Panc1 (cell line): ENCODE results near the gene PTPN1.

Experiments used
- REST ChIP-seq, 2 experiments: IDR thresholded peaks; 2 replicates each; pipeline ENCODE4 v1.6.1; 2011 to 2012; ENCODE audit warnings: low read depth in 2 of 2, control low read depth in 1 of 2, low read length in 1 of 2, mild to moderate bottlenecking in 1 of 2, moderate library complexity in 1 of 2; ENCODE audit not compliant: insufficient read depth in 1 of 2
- TCF7L2 ChIP-seq: IDR thresholded peaks from 2 replicates; pipeline ENCODE4 v1.6.1; 2011; ENCODE audit warnings: mild to moderate bottlenecking, low read depth, low read length, inconsistent platforms
- TF ChIP-seq, protein P1 (sequence below): fragments of 450-650 bp; IDR thresholded peaks from 2 replicates; pipeline ENCODE4 v1.5.1; 2017; ENCODE audit warnings: mild to moderate bottlenecking

- TF ChIP-seq TCF7L2 = no peak
- TF ChIP-seq, protein P1, sequence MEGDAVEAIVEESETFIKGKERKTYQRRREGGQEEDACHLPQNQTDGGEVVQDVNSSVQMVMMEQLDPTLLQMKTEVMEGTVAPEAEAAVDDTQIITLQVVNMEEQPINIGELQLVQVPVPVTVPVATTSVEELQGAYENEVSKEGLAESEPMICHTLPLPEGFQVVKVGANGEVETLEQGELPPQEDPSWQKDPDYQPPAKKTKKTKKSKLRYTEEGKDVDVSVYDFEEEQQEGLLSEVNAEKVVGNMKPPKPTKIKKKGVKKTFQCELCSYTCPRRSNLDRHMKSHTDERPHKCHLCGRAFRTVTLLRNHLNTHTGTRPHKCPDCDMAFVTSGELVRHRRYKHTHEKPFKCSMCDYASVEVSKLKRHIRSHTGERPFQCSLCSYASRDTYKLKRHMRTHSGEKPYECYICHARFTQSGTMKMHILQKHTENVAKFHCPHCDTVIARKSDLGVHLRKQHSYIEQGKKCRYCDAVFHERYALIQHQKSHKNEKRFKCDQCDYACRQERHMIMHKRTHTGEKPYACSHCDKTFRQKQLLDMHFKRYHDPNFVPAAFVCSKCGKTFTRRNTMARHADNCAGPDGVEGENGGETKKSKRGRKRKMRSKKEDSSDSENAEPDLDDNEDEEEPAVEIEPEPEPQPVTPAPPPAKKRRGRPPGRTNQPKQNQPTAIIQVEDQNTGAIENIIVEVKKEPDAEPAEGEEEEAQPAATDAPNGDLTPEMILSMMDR = no peak
- TF ChIP-seq REST (IDR thresholded peaks at IDR 0.05; ENCODE audit: insufficient read depth in 1 of 2, low read depth in 2 of 2, low read length in 1 of 2) = no peak
These were observed 12.0 kb upstream of the PTPN1 start for GRCh38 chr20:50498071-50498776.
